Calu3 (cell line): ENCODE data around the gene CLIC1. TPM values are rescaled to one million over a fixed set of nuclear protein-coding genes. Genes with fewer than 3 reads are reported as not detected.
A peak's percentile ranks its signal among the peaks of the same experiment; 100 is the strongest.

Experiments used
- BruUV-seq: library from RNA; stranded (reverse); fragments of 400-500 nt; replicated peaks from 2 replicates; lab custom pipeline; 2021; lab: Mats Ljungman, UMichigan
- CTCF ChIA-PET: fragments of 300-600 bp; sonication (Branson Sonifier 250); formaldehyde crosslinking; loops from one replicate; lab custom pipeline; 2022; ENCODE audit warnings: antibody characterized with exemption; lab: Charles Lee
- DNase-seq: peaks from one replicate; pipeline ENCODE4 v3.0.0; 2022
- H3K27ac Mint-ChIP-seq: one replicate; pipeline ENCODE4 v1.8.0; 2022; ENCODE audit warnings: mixed read lengths; ENCODE audit not compliant: unreplicated experiment
- H3K27me3 Mint-ChIP-seq: one replicate; pipeline ENCODE4 v1.8.0; 2022; ENCODE audit warnings: mixed read lengths; ENCODE audit not compliant: unreplicated experiment
- H3K36me3 Mint-ChIP-seq: one replicate; pipeline ENCODE4 v1.8.0; 2022; ENCODE audit warnings: mild to moderate bottlenecking, moderate library complexity, mixed read lengths; ENCODE audit not compliant: insufficient read depth, unreplicated experiment
- H3K4me1 Mint-ChIP-seq: one replicate; pipeline ENCODE4 v1.8.0; 2022; ENCODE audit warnings: mild to moderate bottlenecking, low read depth, mixed read lengths; ENCODE audit not compliant: unreplicated experiment
- H3K4me3 Mint-ChIP-seq: one replicate; pipeline ENCODE4 v1.8.0; 2022; ENCODE audit warnings: mild to moderate bottlenecking, low read depth, moderate library complexity, mixed read lengths; ENCODE audit not compliant: unreplicated experiment
- H3K9me3 Mint-ChIP-seq: one replicate; pipeline ENCODE4 v1.8.0; 2022; ENCODE audit warnings: low read depth, mixed read lengths; ENCODE audit not compliant: unreplicated experiment
- CTCF ChIP-seq: fragments of 200-600 bp; IDR thresholded peaks from one replicate; pipeline ENCODE4 v1.8.0; 2022; ENCODE audit warnings: antibody characterized with exemption; ENCODE audit not compliant: unreplicated experiment
- intact Hi-C: fragments of 100-400 bp; cut with micrococcal nuclease; formaldehyde crosslinking; loops from one replicate; pipeline ENCODE4 v1.10.0; 2022; ENCODE audit not compliant: unreplicated experiment
- total RNA-seq: library from RNA; stranded (reverse); gene quantifications from 2 replicates; pipeline ENCODE4 v1.2.3, GENCODE V29; 2022

Gene CLIC1
- total RNA-seq, 1 experiment from 2014 or later: 943 TPM

GRCh38 chr6:31758281-31758680 lies 22.0 kb upstream of the CLIC1 start:
- CTCF ChIA-PET: interaction anchor here (0.6 to 2.2 kb wide), 2 partner anchors 12 to 38 kb away, joined by 3 to 7 read pairs; no protein-coding TSS in a partner anchor
- H3K4me1 Mint-ChIP-seq: peaks cover 11% of the 10 kb centered on the region
- H3K27me3 Mint-ChIP-seq: no peaks in the 10 kb centered on the region
- DNase-seq: no peak
- TF ChIP-seq CTCF: no peak
- BruUV-seq: no TSS peak
- intact Hi-C loops: no loop called here
- no peaks in the 10 kb centered on the region for H3K9me3 Mint-ChIP-seq
- no peak overlapping the region for H3K4me3 Mint-ChIP-seq
- H3K27ac Mint-ChIP-seq: no peak overlapping the region
- H3K36me3 Mint-ChIP-seq: peaks cover 48% of the 10 kb centered on the region

DNA sequence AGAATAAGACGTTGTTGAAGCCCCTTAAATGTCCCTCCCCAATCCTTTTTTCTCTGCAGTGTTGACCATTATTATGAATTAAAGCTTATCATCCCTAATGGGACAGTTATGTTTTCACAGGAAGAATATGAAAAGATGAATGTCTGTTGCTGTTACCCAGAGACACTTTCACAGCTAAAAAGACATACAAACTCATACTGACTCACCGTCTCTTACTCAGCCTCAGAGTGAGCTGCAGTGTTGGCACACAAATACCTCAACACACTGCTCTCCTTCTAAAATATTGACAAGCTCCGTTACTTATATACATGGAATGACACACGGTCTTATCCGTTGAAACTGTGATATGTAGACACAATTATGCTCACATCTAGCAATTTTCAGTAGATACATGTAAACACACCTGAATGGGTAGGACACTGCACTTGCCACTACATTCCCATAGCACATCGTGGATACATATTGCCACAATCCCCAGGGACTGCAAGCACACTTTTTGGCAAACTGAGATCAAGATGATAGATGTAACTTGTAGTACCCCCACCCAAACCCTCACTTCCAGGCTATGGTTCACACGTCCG lies 16.5 kb upstream of the CLIC1 start:
- Mint-ChIP-seq H3K36me3 (peaks cover 35% of the 10 kb centered on the region), H3K27ac (no peak overlapping the region), H3K4me3 (no peak overlapping the region), H3K9me3 (no peaks in the 10 kb centered on the region), H3K4me1 (no peaks in the 10 kb centered on the region), H3K27me3 (no peaks in the 10 kb centered on the region)
- intact Hi-C loops: no loop called here
- no TSS peak for BruUV-seq
- CTCF ChIA-PET: interaction anchor here (1.1 kb wide), 1 partner anchor 14 kb away, joined by 6 read pairs; the partner anchor contains the start of gene MSH5
- DNase-seq: no peak
- TF ChIP-seq CTCF: no peak

DNA sequence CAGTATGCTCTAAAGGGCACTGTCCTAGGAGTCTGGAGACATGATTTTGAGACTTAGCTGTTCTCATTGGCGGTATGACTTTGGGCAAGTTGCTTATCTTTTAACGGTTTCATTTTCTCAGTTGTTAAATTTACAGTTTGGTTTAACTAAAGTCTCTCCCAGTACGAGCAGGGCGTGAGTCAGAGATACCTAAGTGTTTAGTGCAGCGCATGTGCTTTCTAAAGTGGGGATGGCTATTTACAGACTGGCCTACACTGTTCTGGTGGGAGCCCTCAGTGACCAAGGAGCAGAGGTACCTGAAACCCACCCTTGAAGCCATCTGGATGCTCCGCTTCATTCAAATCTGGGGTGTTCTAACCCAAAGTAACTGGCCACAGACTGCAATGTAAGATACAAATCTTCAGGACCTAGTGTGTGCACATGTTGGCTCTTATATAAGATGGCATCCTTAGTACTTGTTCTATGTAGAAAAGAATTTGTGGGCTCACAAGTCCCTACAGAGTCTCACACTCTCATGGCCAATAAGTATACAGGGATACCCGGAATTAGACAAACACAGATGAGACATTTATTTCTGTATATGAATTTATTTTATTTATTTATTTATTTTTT lies 14.2 kb upstream of the CLIC1 start:
- no peaks in the 10 kb centered on the region for H3K4me1 Mint-ChIP-seq
- CTCF ChIA-PET: interaction anchor here (1.0 kb wide), 1 partner anchor 11 kb away, joined by 5 read pairs; the partner anchor contains the start of gene MSH5
- no peak for TF ChIP-seq CTCF
- no peaks in the 10 kb centered on the region for H3K27me3 Mint-ChIP-seq
- BruUV-seq: TSS peak; percentile 5
- intact Hi-C loops: no loop called here
- H3K9me3 Mint-ChIP-seq: no peaks in the 10 kb centered on the region
- no peak for DNase-seq
- H3K4me3 Mint-ChIP-seq: no peak overlapping the region
- no peak overlapping the region for H3K27ac Mint-ChIP-seq
- peaks cover 42% of the 10 kb centered on the region for H3K36me3 Mint-ChIP-seq

- TF ChIP-seq CTCF: no peak
- intact Hi-C loops: no loop called here
- no peak overlapping the region for H3K27ac Mint-ChIP-seq
- H3K4me3 Mint-ChIP-seq: no peak overlapping the region
- CTCF ChIA-PET: interaction anchor here (1.0 kb wide), 1 partner anchor 10 kb away, joined by 5 read pairs; the partner anchor contains the start of gene MSH5
- H3K36me3 Mint-ChIP-seq: peaks cover 49% of the 10 kb centered on the region
- H3K27me3 Mint-ChIP-seq: no peaks in the 10 kb centered on the region
- H3K9me3 Mint-ChIP-seq: no peaks in the 10 kb centered on the region
- no TSS peak for BruUV-seq
- no peaks in the 10 kb centered on the region for H3K4me1 Mint-ChIP-seq
- no peak for DNase-seq
Observed at GRCh38 chr6:31749301-31750036, 13.1 kb upstream of the CLIC1 start.
